ENCODE measurements around the gene ANKHD1.

The ANKHD1 gene

GRCh38 chr5:140371356-140372151 lies 30.1 kb upstream of the ANKHD1 start:
- DNase-seq (ENCODE audit: low read depth in 2 of 2): no peak

DNA sequence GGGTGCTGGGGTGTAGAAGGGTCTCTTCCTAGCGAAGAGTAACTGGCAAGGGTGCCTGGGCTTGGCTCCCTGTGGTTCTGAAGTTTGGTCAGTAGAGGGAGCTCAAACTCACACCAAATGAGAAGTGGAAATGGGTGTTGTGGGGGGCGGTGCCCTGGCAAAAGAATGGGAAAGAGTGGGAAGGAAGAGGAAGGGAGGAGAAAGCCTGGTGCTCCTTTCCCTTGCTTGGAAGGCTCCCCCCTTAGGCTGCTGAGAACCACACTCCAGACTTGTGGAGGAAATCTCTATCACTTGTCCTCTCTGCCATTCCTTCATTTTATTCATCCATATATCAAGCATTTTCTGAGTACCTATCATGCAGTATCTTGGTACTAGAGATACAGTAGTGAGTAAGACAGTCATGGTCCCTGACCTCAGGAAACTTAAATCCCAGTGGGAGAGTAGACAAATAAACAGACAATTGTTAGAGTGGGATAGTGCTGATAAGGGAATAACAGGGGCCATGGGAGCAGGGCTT lies 28.6 kb upstream of the ANKHD1 start:
- DNase-seq (ENCODE audit: low read depth in 2 of 2): no peak

DNA sequence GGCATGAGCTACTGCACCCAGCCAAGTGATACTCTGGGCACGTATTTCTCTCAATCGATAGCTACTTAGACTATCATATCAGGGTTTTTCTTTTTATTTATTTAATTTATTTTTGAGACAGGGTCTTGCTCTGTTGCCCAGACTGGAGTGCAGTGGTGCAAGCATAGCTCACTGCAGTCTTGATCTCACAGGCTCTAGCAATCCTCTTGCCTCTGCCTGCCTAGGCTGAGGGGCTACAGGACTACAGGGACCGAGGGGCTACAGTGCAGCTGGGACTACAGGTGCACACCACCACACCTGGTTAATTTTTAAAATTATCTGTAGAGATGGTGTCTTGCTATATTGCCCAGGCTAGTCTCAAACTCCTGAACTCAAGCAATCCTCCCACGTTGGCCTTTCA lies 20.3 kb upstream of the ANKHD1 start:
- no peak for DNase-seq (ENCODE audit: low read depth in 2 of 2)

GRCh38 chr5:140381972-140382371 lies 19.7 kb upstream of the ANKHD1 start:
- no peak for DNase-seq (ENCODE audit: low read depth in 2 of 2)

DNA sequence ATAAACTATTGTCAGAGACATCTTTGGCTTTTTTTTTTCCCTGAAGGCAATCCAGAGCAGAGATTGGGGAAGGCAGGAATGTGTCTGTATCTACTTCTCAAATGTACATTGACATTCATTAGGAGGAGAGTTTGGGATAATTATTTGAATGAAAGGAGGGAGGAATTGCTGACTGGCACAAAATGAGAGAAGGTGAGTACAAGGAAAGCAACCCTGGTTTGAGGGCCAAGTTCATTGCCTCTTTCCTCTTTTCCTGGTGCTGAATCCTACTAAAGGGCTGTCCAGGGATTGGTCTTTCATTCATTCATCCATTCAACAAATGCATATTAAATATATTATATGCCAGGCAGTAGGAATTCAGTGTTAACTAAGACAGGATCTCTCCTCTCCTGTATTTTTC lies 18.8 kb upstream of the ANKHD1 start:
- no peak for DNase-seq (ENCODE audit: low read depth in 2 of 2)

DNA sequence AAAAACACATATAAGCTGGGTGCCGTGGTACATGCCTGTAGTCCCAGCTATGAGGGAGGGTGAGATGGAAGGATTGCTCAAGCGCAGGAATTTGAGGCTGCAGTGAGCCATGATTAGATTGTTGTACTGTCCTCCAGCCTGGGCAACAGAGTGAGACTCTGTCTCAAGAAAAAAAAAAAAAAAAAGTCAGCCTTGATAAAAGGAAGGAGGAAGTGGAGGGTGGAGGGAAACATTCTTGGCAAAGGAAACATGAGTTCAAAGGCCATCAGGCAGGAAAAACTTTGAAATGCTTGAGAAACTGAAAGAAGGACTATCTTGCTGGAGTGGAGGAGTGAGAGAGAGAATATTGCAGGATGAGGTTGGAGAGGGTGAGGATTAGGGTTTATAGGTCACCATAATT lies 18.3 kb upstream of the ANKHD1 start:
- DNase-seq (ENCODE audit: low read depth in 2 of 2): no peak

GRCh38 chr5:140388052-140388451 lies 13.6 kb upstream of the ANKHD1 start:
- DNase-seq (ENCODE audit: low read depth in 2 of 2): no peak

- DNase-seq (ENCODE audit: low read depth in 2 of 2): no peak
Measured at GRCh38 chr5:140391312-140391711, 10.3 kb upstream of the ANKHD1 start.

GRCh38 chr5:140391732-140392131 lies 9.9 kb upstream of the ANKHD1 start:
- DNase-seq (ENCODE audit: low read depth in 2 of 2): no peak

GRCh38 chr5:140393738-140394137 lies 7.9 kb upstream of the ANKHD1 start:
- DNase-seq (ENCODE audit: low read depth in 2 of 2): no peak

- DNase-seq (ENCODE audit: low read depth in 2 of 2): no peak
Measured at GRCh38 chr5:140398379-140398811, 3.2 kb upstream of the ANKHD1 start.

GRCh38 chr5:140399979-140400729 lies 1.5 kb upstream of the ANKHD1 start:
- no peak for DNase-seq (ENCODE audit: low read depth in 2 of 2)

GRCh38 chr5:140400730-140401361 lies 787 bp upstream of the ANKHD1 start:
- DNase-seq (ENCODE audit: low read depth in 2 of 2): peak; percentile 71 to 81

DNA sequence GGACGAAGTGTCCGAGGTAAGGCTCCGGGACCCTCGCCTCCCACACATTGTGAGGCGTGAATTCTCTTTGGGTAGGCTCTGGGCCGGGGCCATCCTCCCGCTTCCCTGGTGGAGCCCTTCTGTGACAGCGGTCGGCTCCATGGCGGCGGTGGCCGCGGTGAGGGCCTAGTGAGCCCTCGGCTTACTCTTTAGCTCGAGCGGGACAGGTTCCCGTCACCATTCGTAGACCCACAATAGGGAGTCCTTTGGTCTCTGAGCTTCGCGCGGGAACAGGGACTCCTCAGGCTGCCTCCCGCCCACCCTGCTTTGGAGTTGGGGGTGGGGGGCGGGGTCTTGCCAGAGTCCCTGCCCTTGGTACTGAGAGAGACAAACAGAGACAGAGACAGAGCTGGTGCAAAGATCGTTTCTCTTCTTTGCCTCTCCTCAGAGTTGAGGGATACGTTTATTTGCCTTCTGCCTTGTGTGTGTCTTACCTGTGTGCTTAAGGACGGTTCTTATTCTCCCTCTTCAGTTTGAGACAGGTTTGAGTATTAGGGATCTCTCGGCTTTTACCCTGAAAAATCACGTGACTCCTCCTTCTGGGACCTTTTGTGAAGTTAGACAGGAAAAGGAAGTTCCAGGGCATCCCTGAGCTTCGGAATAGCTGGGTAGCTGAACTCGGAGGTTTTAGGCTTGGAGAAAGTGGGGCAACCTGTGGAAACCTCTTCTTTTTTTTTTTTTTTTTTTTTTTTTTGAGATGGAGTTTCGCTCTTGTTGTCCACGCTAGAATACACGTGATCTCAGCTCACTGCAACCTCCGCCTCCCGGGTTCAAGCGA lies 833 bp downstream of the ANKHD1 start:
- DNase-seq (ENCODE audit: low read depth in 2 of 2): peak; percentile 37 to 38

DNA sequence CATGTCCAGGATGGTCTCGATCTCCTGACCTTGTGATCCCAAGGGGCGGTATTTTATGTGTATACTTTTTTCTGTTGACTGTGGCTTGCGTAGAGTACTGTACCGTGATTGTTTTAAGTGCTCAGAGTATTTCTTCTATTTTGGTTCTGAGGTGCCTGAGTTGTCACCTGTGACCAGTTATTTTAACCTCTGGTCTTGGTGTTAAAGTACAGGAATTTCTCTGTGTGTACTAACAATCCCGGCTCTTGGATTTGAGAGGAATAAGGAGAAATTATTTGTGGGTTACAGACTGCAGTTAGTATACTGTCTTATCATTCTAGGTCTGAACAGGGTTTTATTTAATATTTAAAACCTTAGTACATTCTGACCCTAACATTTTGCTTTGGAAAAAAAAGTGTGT lies 2.0 kb downstream of the ANKHD1 start:
- no peak for DNase-seq (ENCODE audit: low read depth in 2 of 2)

DNA sequence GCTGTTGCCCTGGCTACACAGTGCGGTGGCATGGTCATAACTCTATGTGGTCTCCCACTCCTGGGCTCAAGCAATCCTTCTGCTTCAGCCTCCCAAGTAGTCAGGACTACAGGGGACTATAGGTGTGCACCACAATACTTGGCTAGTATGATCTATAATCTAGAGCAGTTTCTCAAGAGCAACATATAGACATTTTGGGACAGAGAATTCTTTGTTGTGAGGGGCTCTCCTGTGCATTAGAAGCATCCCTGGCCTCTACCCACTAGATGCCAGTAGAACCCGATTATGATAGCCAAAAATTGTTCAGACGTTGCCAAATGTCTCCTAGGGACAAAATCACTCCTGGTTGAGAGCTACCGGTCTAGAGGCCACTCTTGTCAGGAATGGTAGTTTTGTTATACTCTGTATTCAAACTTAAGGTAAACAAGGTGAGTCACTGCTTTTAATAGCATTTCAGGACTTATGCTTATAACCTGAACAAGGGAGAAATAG lies 7.2 kb downstream of the ANKHD1 start:
- no peak for DNase-seq (ENCODE audit: low read depth in 2 of 2)

DNA sequence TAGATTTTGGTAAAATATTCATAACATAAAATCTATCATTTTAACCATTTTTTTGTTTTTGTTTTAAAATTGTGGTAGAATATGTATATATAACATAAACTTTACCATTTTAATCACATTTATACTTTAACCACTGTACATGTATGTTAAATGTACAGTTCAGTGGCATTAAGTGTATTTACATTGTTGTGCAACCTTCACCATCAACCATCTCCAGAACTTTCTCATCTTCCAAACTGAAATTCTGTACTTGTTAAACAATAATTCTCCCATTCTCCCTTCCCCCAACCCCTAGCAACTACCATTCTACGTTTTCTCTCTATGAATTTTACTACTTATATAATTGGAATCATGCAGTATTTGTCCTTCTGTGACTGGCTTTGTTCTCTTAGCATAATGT lies 11.6 kb downstream of the ANKHD1 start:
- no peak for DNase-seq (ENCODE audit: low read depth in 2 of 2)

DNA sequence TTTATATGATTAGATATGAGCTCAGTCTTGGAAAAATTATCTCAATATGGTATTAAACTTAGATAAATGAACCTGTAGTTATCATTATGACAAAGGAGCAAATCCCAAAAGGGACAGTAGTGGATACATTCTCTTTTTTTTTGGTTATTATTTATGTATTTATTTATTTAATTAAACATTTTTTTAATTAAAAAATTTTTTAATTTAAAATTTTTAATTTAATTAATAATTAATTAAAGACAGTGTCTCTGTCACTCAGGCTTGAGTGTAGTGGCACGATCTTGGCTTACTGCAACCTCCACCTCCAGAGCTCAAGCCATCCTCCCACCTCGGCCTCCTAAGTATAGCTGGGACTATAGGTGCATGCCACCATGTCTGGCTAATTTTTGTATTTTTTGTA lies 15.6 kb downstream of the ANKHD1 start:
- no peak for DNase-seq (ENCODE audit: low read depth in 2 of 2)

- no peak for DNase-seq (ENCODE audit: low read depth in 2 of 2)
Measured at GRCh38 chr5:140418862-140419520, 17.4 kb downstream of the ANKHD1 start.

DNA sequence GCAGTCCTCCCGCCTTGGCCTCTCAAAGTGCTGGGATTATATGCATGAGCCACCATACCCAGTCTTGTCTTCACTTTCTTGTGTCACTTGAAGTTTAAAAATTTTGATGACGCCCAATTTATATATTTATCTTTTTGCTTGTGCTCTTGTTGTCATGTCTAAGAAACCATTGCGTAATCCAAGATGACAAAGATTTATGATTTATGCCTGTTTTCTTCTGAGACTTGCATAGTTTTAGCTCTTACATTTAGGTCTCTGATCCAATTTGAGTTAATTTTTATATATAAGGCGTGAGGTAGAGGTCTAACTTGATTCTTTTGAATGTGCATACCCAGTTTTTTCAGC lies 18.6 kb downstream of the ANKHD1 start:
- no peak for DNase-seq (ENCODE audit: low read depth in 2 of 2)

All from stimulated activated CD4-positive, alpha-beta T cell treated with anti-CD3 and anti-CD28 coated beads, Interleukin-4, amount 100 ng/mL, for 48 hours (primary cell).